B cell (primary cell): Measurements from ENCODE around the gene KCNK4. TPM values are rescaled to one million over a fixed set of nuclear protein-coding genes. Genes with fewer than 3 reads are reported as not detected.

Experiments
- ATAC-seq: fragments of 200-7000 bp; cut with Tn5 transposase; one replicate; pipeline ENCODE4 v1.10.0; 2021; ENCODE audit warnings: low read depth, mild to moderate bottlenecking, moderate number of reproducible peaks, moderate library complexity
- CTCF ChIA-PET: fragments of 350-600 bp; sonication (Branson Sonifier 250); formaldehyde crosslinking; loops from one replicate; lab custom pipeline; 2021; ENCODE audit warnings: antibody characterized with exemption, inconsistent platforms; lab: Charles Lee
- POLR2A ChIA-PET: fragments of 350-600 bp; sonication (Branson Sonifier 250); formaldehyde crosslinking; loops from one replicate; lab custom pipeline; 2021; ENCODE audit warnings: antibody characterized with exemption; lab: Charles Lee
- DNase-seq: peaks from one replicate; pipeline ENCODE4 v3.0.0; 2013
- H2AFZ ChIP-seq: 2 replicates; pipeline ENCODE4 v1.6.1; 2012; ENCODE audit warnings: mild to moderate bottlenecking, low read depth, low read length; ENCODE audit not compliant: insufficient read depth, poor library complexity, severe bottlenecking
- H3K27ac ChIP-seq, 2 donors: 1 replicate in 1 of 2; 2 replicates in 1 of 2; pipeline ENCODE4 v1.5.1; 2012 to 2013; ENCODE audit warnings: low read length in 2 of 2, mild to moderate bottlenecking in 2 of 2, moderate library complexity in 1 of 2
- H3K27me3 ChIP-seq, 4 experiments: fragments of 200-600 bp in 1 of 4; sonication (generic) in 1 of 4; replicated peaks in 1 of 4; 1 replicate in 2 of 4; 2 replicates in 2 of 4; pipeline versions ENCODE4 v1.6.1 to v1.7.0; 2013 to 2016; ENCODE audit warnings: low read length in 3 of 4, mild to moderate bottlenecking in 2 of 4, mixed read lengths in 1 of 4, moderate library complexity in 1 of 4; ENCODE audit not compliant: insufficient read depth in 4 of 4, control insufficient read depth in 3 of 4; ENCODE audit errors: control extremely low read depth in 1 of 4
- H3K36me3 ChIP-seq, 2 experiments: replicated peaks in 1 of 2; 1 replicate in 1 of 2; 2 replicates in 1 of 2; pipeline versions ENCODE4 v1.6.1 to v1.7.1; 2013; ENCODE audit warnings: low read length in 1 of 2; ENCODE audit not compliant: insufficient read depth in 2 of 2, control insufficient read depth in 1 of 2; ENCODE audit errors: control extremely low read depth in 1 of 2, extremely low read depth in 1 of 2
- H3K4me1 ChIP-seq, 2 donors: fragments of 200-600 bp in 1 of 2; sonication (generic) in 1 of 2; 1 replicate in 1 of 2; 2 replicates in 1 of 2; pipeline versions ENCODE4 v1.5.1 to v1.6.1; 2013 to 2017; ENCODE audit warnings: low read length in 2 of 2; ENCODE audit not compliant: control insufficient read depth in 2 of 2, insufficient read depth in 2 of 2
- H3K4me2 ChIP-seq: replicated peaks from 2 replicates; pipeline ENCODE3; 2012; ENCODE audit warnings: mild to moderate bottlenecking, low read depth, low read length; ENCODE audit not compliant: poor library complexity, severe bottlenecking
- H3K4me3 ChIP-seq, 5 experiments: fragments of 200-600 bp in 1 of 5; sonication (generic) in 1 of 5; 1 replicate in 3 of 5; 2 replicates in 2 of 5; pipeline versions ENCODE4 v1.5.1 to v1.7.0; 2011 to 2016; ENCODE audit warnings: low read length in 4 of 5, mild to moderate bottlenecking in 4 of 5, low read depth in 2 of 5, control low read depth in 1 of 5, moderate library complexity in 1 of 5; ENCODE audit not compliant: insufficient read depth in 1 of 5; ENCODE audit errors: control extremely low read depth in 1 of 5, extremely low read depth in 1 of 5
- H3K79me2 ChIP-seq: fragments of 200-600 bp; sonication (generic); one replicate; pipeline ENCODE4 v1.6.0; 2016; ENCODE audit warnings: low read length; ENCODE audit not compliant: control insufficient read depth, insufficient read depth
- H3K9ac ChIP-seq: fragments of 200-600 bp; sonication (generic); 2 replicates; pipeline ENCODE4 v1.6.1; 2017; ENCODE audit warnings: mild to moderate bottlenecking, low read length, moderate library complexity
- H3K9me3 ChIP-seq, 3 donors: one replicate each; pipeline versions ENCODE4 v1.6.1 to v1.7.1; 2013; ENCODE audit warnings: low read length in 2 of 3; ENCODE audit not compliant: control insufficient read depth in 2 of 3, insufficient read depth in 1 of 3; ENCODE audit errors: control extremely low read depth in 1 of 3
- H4K20me1 ChIP-seq: 2 replicates; pipeline ENCODE4 v1.6.0; 2012; ENCODE audit warnings: mild to moderate bottlenecking, low read length; ENCODE audit not compliant: insufficient read depth, control insufficient read depth, poor library complexity, severe bottlenecking
- H3K27ac Mint-ChIP-seq: one replicate; pipeline ENCODE4 v1.8.0; 2021; ENCODE audit warnings: mixed read lengths
- H3K27me3 Mint-ChIP-seq: one replicate; pipeline ENCODE4 v1.8.0; 2021; ENCODE audit warnings: mixed read lengths
- H3K4me1 Mint-ChIP-seq: one replicate; pipeline ENCODE4 v1.8.0; 2021; ENCODE audit warnings: mixed read lengths
- H3K4me3 Mint-ChIP-seq: one replicate; pipeline ENCODE4 v1.8.0; 2021; ENCODE audit warnings: mixed read lengths
- H3K9me3 Mint-ChIP-seq: one replicate; pipeline ENCODE4 v1.8.0; 2022; ENCODE audit warnings: mixed read lengths; ENCODE audit not compliant: insufficient read depth
- CTCF ChIP-seq: fragments of 200-600 bp; IDR thresholded peaks from one replicate; pipeline ENCODE4 v1.8.0; 2022; ENCODE audit warnings: antibody characterized with exemption, mild to moderate bottlenecking
- EZH2 ChIP-seq: IDR thresholded peaks from 2 replicates; pipeline ENCODE4 v1.6.1; 2012; ENCODE audit warnings: borderline replicate concordance, low read depth, mild to moderate bottlenecking, moderate library complexity, low read length; ENCODE audit not compliant: insufficient read depth, poor library complexity, severe bottlenecking
- WGBS: methylation state at CpG from one replicate; pipeline ENCODE4 v1.1.5; 2013; ENCODE audit warnings: missing lambda C conversion rate; ENCODE audit not compliant: insufficient coverage; 5-methylcytosine and 5-hydroxymethylcytosine counted together
- intact Hi-C: fragments of 100-400 bp; cut with micrococcal nuclease; formaldehyde crosslinking; loops from one replicate; pipeline ENCODE4 v1.10.0; 2022
- polyA plus RNA-seq: library from polyadenylated mRNA; depleted of rRNA; stranded (reverse); fragments of >200 nt; gene quantifications from 2 replicates; pipeline ENCODE4 v1.2.3, GENCODE V29; 2012
- total RNA-seq, 2 donors: library from RNA; stranded (reverse); fragments of 120-200 nt in 1 of 2; gene quantifications; 1 replicate in 1 of 2; 2 replicates in 1 of 2; pipeline versions ENCODE4 v1.2.3 to v1.2.4, GENCODE V29; 2013 to 2022

KCNK4 gene
- total and polyA plus RNA-seq, 2 donors (not counting 1 experiment from before 2014, with no cell fraction given): 0.32 TPM; not detected in 1

GRCh38 chr11:64247729-64248531, 43.2 kb upstream of the KCNK4 start:
- POLR2A ChIA-PET: interaction anchor here (2.0 to 4.0 kb wide), 3 partner anchors 22 to 43 kb away, joined by 7 to 37 read pairs (median 11); partner anchors contain the start of genes BAD and FERMT3
- Histone ChIP-seq H3K9me3 (no peaks in the 10 kb centered on the region), H3K9ac (peak overlapping the region; percentile 80), H4K20me1 (no peaks in the 10 kb centered on the region), H2AFZ (peak overlapping the region; percentile 83), H3K4me1 (peaks cover 27 to 54% of the 10 kb centered on the region in 2 donors), H3K79me2 (peaks cover 4% of the 10 kb centered on the region), H3K27me3 (no peaks in the 10 kb centered on the region), H3K4me3 (peak overlapping the region in 4 of 5 experiments; percentile 78 to 99 (median 90)), H3K36me3 (peaks cover 0 to 8% of the 10 kb centered on the region in 2 experiments), H3K27ac (no peak overlapping the region), H3K4me2 (peak overlapping the region; percentile 99)
- Mint-ChIP-seq H3K4me3 (peak overlapping the region; percentile 89), H3K9me3 (no peaks in the 10 kb centered on the region), H3K27ac (peak overlapping the region; percentile 70), H3K4me1 (peaks cover 38% of the 10 kb centered on the region), H3K27me3 (no peaks in the 10 kb centered on the region)
- intact Hi-C loops: loop anchor here (1.0 kb wide), 1 partner anchor 21 kb away; no protein-coding TSS in a partner anchor
- ATAC-seq (no peak), DNase-seq (no peak)
- WGBS: 54% methylated on average over 23 of the region's 31 CpGs
- TF ChIP-seq CTCF (no peak), EZH2 (no peak)
- CTCF ChIA-PET: interaction anchor here (2.4 to 10.4 kb wide), 3 partner anchors 21 to 53 kb away, joined by 7 to 141 read pairs (median 51); partner anchors contain the start of gene FERMT3

GRCh38 chr11:64248578-64248977, 42.5 kb upstream of the KCNK4 start:
- Histone ChIP-seq H3K9me3 (no peaks in the 10 kb centered on the region), H3K36me3 (peaks cover 0 to 4% of the 10 kb centered on the region in 2 experiments), H3K27me3 (no peaks in the 10 kb centered on the region), H2AFZ (no peak overlapping the region), H4K20me1 (no peaks in the 10 kb centered on the region), H3K4me1 (peaks cover 27 to 51% of the 10 kb centered on the region in 2 donors), H3K4me2 (no peak overlapping the region), H3K27ac (no peak overlapping the region), H3K9ac (no peak overlapping the region), H3K4me3 (no peak overlapping the region), H3K79me2 (peaks cover 4% of the 10 kb centered on the region)
- Mint-ChIP-seq H3K4me1 (peaks cover 36% of the 10 kb centered on the region), H3K9me3 (no peaks in the 10 kb centered on the region), H3K27ac (peak overlapping the region; percentile 32), H3K4me3 (peak overlapping the region; percentile 79), H3K27me3 (no peaks in the 10 kb centered on the region)
- DNase-seq (no peak), ATAC-seq (no peak)
- WGBS: 100% methylated on average over 2 of the region's 7 CpGs
- ChIA-PET CTCF (interaction anchor here (1.2 to 10.4 kb wide), 5 partner anchors 11 to 53 kb away, joined by 3 to 141 read pairs (median 7); partner anchors contain the start of gene FERMT3), POLR2A (no interaction called here)
- no peak for TF ChIP-seq CTCF
- intact Hi-C loops: no loop called here
